Stimulated activated CD8-positive, alpha-beta memory T cell treated with anti-CD3 and anti-CD28 coated beads, Interleukin-12 subunit alpha, Interleukin-12 subunit beta, amount 100 ng/mL, for 1 hour (primary cell): ENCODE results near the gene FAM72C.
"Not testable (repeated sequence)": the region's sequence is repeated elsewhere in the genome, so short reads cannot be mapped to it uniquely, and the experiment has no call there.

Source experiments
- DNase-seq: peaks from one replicate; pipeline ENCODE4 v3.0.0-alpha.2; 2020; ENCODE audit warnings: low read depth

The FAM72C gene

GRCh38 chr1:143971924-143972700, at the start of gene FAM72C:
FAM72C (minus strand) TSS chr1:143971986; CDS start chr1:143971141, 845 bp downstream.
- DNase-seq, result not testable (repeated sequence)

GRCh38 chr1:144020001-144020738, 48.4 kb upstream of the FAM72C start:
- DNase-seq, result not testable (repeated sequence)

GRCh38 chr1:144019101-144019500, 47.3 kb upstream of the FAM72C start:
- DNase-seq, result not testable (repeated sequence)

- DNase-seq, result not testable (repeated sequence)
These were observed 43.6 kb upstream of the FAM72C start for GRCh38 chr1:144015180-144015966.

- not testable (repeated sequence) for DNase-seq
These were observed 42.7 kb upstream of the FAM72C start for GRCh38 chr1:144014528-144014927.

GRCh38 chr1:144014121-144014520, 42.3 kb upstream of the FAM72C start:
- not testable (repeated sequence) for DNase-seq

- DNase-seq, result not testable (repeated sequence)
These were observed 40.5 kb upstream of the FAM72C start for GRCh38 chr1:144012168-144012733.

- not testable (repeated sequence) for DNase-seq
These were observed 37.6 kb upstream of the FAM72C start for GRCh38 chr1:144009410-144009809.

GRCh38 chr1:144004259-144004658, 32.5 kb upstream of the FAM72C start:
- not testable (repeated sequence) for DNase-seq

- DNase-seq, result not testable (repeated sequence)
These were observed 31.7 kb upstream of the FAM72C start for GRCh38 chr1:144003306-144004029.

GRCh38 chr1:144002141-144002881, 30.5 kb upstream of the FAM72C start:
- DNase-seq, result not testable (repeated sequence)

- not testable (repeated sequence) for DNase-seq
These were observed 29.3 kb upstream of the FAM72C start for GRCh38 chr1:144001077-144001476.

- DNase-seq, result not testable (repeated sequence)
These were observed 24.2 kb upstream of the FAM72C start for GRCh38 chr1:143996020-143996419.

GRCh38 chr1:143993301-143993907, 21.6 kb upstream of the FAM72C start:
- DNase-seq, result not testable (repeated sequence)

- DNase-seq, result not testable (repeated sequence)
These were observed 18.9 kb upstream of the FAM72C start for GRCh38 chr1:143990699-143991098.

- not testable (repeated sequence) for DNase-seq
These were observed 17.9 kb upstream of the FAM72C start for GRCh38 chr1:143989719-143990118.

GRCh38 chr1:143989427-143989712, 17.6 kb upstream of the FAM72C start:
- not testable (repeated sequence) for DNase-seq

GRCh38 chr1:143988602-143989426, 17.0 kb upstream of the FAM72C start:
- DNase-seq, result not testable (repeated sequence)

GRCh38 chr1:143987868-143988267, 16.1 kb upstream of the FAM72C start:
- not testable (repeated sequence) for DNase-seq
